Activated naive CD8-positive, alpha-beta T cell treated with anti-CD3 and anti-CD28 coated beads, Interleukin-2, amount 50 U/mL, for 24 hours (primary cell): ENCODE measurements around the gene SNX1.
"Not testable (repeated sequence)": the region's sequence is repeated elsewhere in the genome, so short reads cannot be mapped to it uniquely, and the experiment has no call there.

Experiments
- ATAC-seq: fragments of 150-1000 bp; cut with Tn5 transposase; one replicate; pipeline ENCODE4 v1.10.0; 2021
- DNase-seq: peaks from one replicate; pipeline ENCODE4 v3.0.0; 2021
- H3K27ac Mint-ChIP-seq: one replicate; pipeline ENCODE4 v1.8.0; 2021; ENCODE audit warnings: mild to moderate bottlenecking, mixed read lengths
- H3K27me3 Mint-ChIP-seq: one replicate; pipeline ENCODE4 v1.8.0; 2021; ENCODE audit warnings: mixed read lengths
- H3K36me3 Mint-ChIP-seq: one replicate; pipeline ENCODE4 v1.8.0; 2021; ENCODE audit warnings: low read depth, mixed read lengths
- H3K4me1 Mint-ChIP-seq: one replicate; pipeline ENCODE4 v1.8.0; 2021; ENCODE audit warnings: mixed read lengths
- H3K4me3 Mint-ChIP-seq: one replicate; pipeline ENCODE4 v1.8.0; 2021; ENCODE audit warnings: mild to moderate bottlenecking, moderate library complexity, mixed read lengths
- H3K9me3 Mint-ChIP-seq: one replicate; pipeline ENCODE4 v1.8.0; 2021; ENCODE audit warnings: mixed read lengths

The SNX1 gene

DNA sequence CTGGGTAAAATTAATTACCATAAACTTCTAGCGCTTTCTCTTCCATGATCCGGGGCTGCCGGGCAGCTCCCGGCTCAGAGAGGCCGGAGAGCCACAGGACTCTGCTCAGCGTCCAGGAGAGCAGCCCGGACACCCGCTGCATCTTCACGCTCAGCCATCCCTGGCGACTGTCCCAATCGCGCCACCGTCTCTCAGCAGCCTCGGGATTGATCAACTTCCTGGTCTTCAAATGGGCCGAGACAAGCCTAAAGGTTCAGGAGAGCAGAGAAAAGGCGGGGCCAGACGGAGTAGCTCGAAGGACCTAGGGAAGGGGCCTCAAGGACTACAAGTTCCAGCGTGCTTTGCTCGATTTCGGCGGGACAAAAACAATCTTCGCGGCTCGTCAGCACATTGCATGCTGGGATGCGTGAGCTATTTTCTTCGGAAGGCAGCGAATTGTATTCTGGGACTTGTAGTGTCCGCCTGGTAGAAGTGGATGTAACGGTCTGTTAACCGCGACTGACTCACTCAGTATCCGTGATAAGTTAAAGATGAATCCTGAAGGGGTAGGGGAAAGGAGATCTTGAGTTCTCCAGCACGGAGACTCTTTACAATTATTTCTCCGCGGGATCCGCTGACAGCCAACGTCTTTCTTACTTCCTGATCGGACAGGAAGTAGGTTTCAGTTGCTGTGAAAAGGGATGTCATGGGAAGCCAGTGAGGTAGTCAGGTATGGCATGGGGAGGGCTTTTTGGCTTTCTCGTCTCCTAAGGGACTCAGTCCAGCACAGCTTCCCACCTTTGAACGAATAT, 2.0 kb upstream of the SNX1 start, which contains the start of gene CIAO2A:
TSS of gene CIAO2A (minus strand) at position 212 of the 791 bp plus-strand sequence. CDS start at position 142, 70 bp downstream.
- H3K4me1 Mint-ChIP-seq: peaks cover 80% of the 10 kb centered on the region
- H3K36me3 Mint-ChIP-seq: peaks cover 20% of the 10 kb centered on the region
- peak within 1 kb of the TSS; percentile 96 for H3K27ac Mint-ChIP-seq
- no peaks in the 10 kb centered on the region for H3K9me3 Mint-ChIP-seq
- peak; percentile 91 for ATAC-seq
- H3K4me3 Mint-ChIP-seq: peak within 1 kb of the TSS; percentile 100
- no peaks in the 10 kb centered on the region for H3K27me3 Mint-ChIP-seq
- peak; percentile 92 for DNase-seq

DNA sequence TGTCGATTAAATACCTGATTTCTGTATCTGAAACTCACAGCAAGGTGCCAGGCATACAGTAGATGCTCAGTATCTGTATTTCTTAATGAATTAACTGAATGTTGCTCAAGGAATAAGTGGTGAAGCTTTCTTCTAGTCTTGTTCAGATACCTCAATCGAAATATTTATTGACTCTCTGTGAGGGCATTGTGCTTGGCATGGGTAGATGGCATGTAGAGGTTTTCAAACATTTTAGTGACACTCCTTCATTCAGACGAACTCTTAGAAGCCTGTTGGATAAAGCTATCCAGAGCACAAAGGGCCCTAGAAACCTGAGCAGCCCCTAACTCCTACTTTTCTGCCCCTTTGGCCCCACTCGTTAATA, 369 bp upstream of the SNX1 start:
- Mint-ChIP-seq H3K4me3 (peak overlapping the region; percentile 100), H3K4me1 (peaks cover 75% of the 10 kb centered on the region)
- ATAC-seq: no peak

DNA sequence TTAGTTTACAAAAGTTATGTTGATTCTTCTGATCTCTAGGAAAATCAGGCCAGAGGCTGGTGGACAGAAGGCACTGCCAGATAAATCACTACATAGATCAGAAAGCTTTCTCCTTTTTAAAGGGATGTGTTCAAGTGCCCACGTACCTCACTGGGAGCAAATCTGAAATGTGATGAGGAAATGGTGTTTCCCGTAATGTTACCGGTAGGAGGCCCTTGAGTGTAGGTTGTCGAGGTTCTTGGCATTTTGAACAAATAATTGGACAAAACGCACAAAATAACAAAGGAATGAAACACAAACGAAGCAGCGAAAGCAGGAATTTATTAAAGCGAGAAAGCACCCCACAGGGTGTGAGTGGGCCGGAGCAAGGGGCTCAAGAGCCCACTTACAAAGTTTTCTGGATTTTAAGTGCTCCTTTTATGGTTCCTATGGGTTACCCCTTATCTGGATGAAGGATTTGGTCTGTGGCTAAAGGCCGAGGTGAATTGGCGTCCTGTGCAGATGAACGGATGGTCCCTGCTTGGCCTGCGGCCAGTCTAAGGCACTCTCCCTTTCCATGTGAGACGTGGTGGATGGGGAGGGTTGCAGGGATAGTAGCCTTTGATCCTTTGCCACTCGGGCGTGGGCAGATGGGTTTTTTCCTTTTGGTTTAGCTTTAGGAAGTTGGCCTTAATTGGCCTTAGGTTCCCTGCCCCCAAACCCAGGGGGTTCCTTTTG, 1.0 kb downstream of the SNX1 start:
- Mint-ChIP-seq H3K27ac (peak overlapping the region; percentile 96), H3K4me3 (peak overlapping the region; percentile 100), H3K36me3 (peaks cover 11% of the 10 kb centered on the region), H3K4me1 (peaks cover 78% of the 10 kb centered on the region), H3K9me3 (no peaks in the 10 kb centered on the region), H3K27me3 (no peaks in the 10 kb centered on the region)
- ATAC-seq (no peak), DNase-seq (no peak)

More for the DNA sequence above, 369 bp upstream of the SNX1 start:
- no peak for DNase-seq
- H3K27me3 Mint-ChIP-seq: no peaks in the 10 kb centered on the region
- peak overlapping the region; percentile 96 for H3K27ac Mint-ChIP-seq
- peaks cover 15% of the 10 kb centered on the region for H3K36me3 Mint-ChIP-seq
- H3K9me3 Mint-ChIP-seq: no peaks in the 10 kb centered on the region

GRCh38 chr15:64099379-64099778, 3.6 kb downstream of the SNX1 start:
- peaks cover 7% of the 10 kb centered on the region for H3K36me3 Mint-ChIP-seq
- H3K27ac Mint-ChIP-seq: no peak overlapping the region

DNA sequence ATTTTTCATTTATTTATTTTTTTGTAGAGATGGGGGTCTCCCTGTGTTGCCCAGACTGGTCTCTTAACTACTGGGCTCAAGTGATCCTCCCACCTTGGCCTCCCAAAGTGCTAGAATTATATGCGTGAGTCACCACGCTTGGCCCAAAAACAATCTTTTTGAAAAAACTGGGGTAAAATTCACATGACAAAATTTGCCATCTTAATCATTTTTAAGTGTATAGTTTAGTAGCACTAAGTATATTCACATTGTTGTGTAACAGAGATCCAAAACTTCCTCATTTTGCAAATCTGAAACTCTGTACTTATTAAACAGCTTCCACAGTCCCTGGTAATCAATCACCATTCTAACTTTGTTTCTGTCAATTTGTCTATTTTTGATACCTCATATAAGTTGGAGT, 5.2 kb downstream of the SNX1 start:
- Mint-ChIP-seq H3K27me3 (no peaks in the 10 kb centered on the region), H3K27ac (no peak overlapping the region), H3K9me3 (no peaks in the 10 kb centered on the region), H3K4me3 (no peak overlapping the region), H3K36me3 (peaks cover 7% of the 10 kb centered on the region), H3K4me1 (peaks cover 55% of the 10 kb centered on the region)
- ATAC-seq: no peak
- no peak for DNase-seq

More at GRCh38 chr15:64099379-64099778, 3.6 kb downstream of the SNX1 start:
- no peaks in the 10 kb centered on the region for H3K27me3 Mint-ChIP-seq
- DNase-seq: no peak
- no peaks in the 10 kb centered on the region for H3K9me3 Mint-ChIP-seq
- no peak for ATAC-seq
- H3K4me3 Mint-ChIP-seq: no peak overlapping the region
- H3K4me1 Mint-ChIP-seq: peaks cover 67% of the 10 kb centered on the region

- Mint-ChIP-seq H3K27ac (no peak overlapping the region), H3K36me3 (peaks cover 7% of the 10 kb centered on the region), H3K4me3 (no peak overlapping the region), H3K9me3 (no peaks in the 10 kb centered on the region), H3K4me1 (peaks cover 47% of the 10 kb centered on the region), H3K27me3 (no peaks in the 10 kb centered on the region)
- no peak for DNase-seq
- no peak for ATAC-seq
Measured at GRCh38 chr15:64102497-64102896, 6.7 kb downstream of the SNX1 start.

- Mint-ChIP-seq H3K27me3 (no peaks in the 10 kb centered on the region), H3K4me1 (peaks cover 39% of the 10 kb centered on the region), H3K4me3 (no peak overlapping the region), H3K9me3 (no peaks in the 10 kb centered on the region), H3K36me3 (peaks cover 5% of the 10 kb centered on the region), H3K27ac (no peak overlapping the region)
- ATAC-seq: no peak
- no peak for DNase-seq
Measured at GRCh38 chr15:64105113-64105704, 9.4 kb downstream of the SNX1 start.

DNA sequence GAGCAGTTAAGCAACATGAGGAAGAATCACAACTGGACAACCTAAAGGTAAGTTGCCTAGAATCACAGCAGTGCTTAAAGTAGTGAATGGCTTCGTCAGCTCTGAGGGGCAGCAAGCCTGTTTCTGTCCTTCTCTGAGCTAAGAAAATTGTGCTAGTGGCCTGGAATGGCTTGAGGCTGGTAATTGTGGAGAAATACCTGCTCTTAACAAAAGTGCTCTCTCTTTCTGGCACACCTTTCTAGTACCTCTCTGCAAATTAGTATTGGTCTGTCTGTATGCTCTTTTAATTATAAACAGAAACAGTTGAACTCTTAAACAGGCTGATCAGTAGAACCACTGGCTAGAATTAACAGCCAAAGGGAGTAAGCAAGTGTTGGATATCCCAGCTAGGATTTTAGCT, 11.6 kb downstream of the SNX1 start:
- Mint-ChIP-seq H3K4me1 (peaks cover 45% of the 10 kb centered on the region), H3K4me3 (no peak overlapping the region), H3K27ac (no peak overlapping the region), H3K27me3 (no peaks in the 10 kb centered on the region), H3K36me3 (peaks cover 4% of the 10 kb centered on the region), H3K9me3 (no peaks in the 10 kb centered on the region)
- ATAC-seq (no peak), DNase-seq (no peak)

DNA sequence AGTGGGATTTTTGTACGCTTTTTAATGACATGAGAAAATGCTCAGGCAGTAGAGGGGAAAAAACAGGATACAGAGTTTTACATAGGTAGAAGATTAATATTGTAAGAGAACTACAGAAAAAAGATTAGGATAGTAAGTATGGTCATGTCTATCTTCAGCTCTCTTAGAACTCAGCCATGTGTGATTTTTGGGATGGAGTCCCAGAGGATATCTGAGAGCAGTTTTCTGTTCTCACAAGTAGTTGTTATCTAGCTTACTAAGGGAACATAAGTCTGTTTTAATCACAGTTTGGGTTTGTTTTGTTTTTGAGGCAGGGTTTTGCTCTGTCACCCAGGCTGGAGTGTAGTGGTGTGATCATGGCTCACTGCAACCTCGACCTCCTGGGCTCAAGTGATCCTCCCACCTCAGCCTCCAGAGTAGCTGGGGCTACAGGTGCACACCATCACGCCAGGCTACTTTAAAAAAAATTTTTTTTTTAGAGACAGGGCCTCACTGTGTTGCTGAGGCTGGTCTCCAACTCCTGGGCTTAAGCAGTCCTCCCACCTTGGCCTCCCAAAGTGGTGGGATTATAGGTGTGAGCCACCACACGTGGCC, 14.4 kb downstream of the SNX1 start:
- not testable (repeated sequence) for DNase-seq, H3K27me3 Mint-ChIP-seq, ATAC-seq, H3K9me3 Mint-ChIP-seq, H3K27ac Mint-ChIP-seq, H3K4me3 Mint-ChIP-seq
- peaks cover 39% of the 10 kb centered on the region for H3K4me1 Mint-ChIP-seq
- peaks cover 18% of the 10 kb centered on the region for H3K36me3 Mint-ChIP-seq

- Mint-ChIP-seq H3K27me3 (no peaks in the 10 kb centered on the region), H3K36me3 (peaks cover 20% of the 10 kb centered on the region), H3K4me1 (peaks cover 36% of the 10 kb centered on the region), H3K27ac (peak overlapping the region; percentile 28), H3K4me3 (no peak overlapping the region), H3K9me3 (no peaks in the 10 kb centered on the region)
- ATAC-seq: peak; percentile 54
- no peak for DNase-seq
Measured at GRCh38 chr15:64110950-64111678, 15.3 kb downstream of the SNX1 start.

DNA sequence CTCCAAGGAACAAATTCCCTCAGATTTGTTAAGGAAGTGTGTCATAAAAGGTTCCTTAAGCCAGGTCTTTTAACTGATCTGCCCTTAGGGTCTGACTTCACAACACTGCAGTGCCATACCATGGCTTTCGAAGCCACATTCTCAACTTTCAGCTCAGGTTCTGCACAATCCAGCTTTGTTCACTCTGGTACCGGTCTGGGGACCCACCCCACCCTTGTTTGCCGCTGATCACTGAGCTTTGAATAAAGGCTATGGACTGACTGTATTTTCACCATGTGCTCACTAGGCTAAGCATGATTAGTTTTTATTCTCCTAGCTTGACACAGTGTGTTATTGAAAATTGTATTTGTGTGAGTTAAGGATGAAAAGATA, 15.9 kb downstream of the SNX1 start:
- no peaks in the 10 kb centered on the region for H3K9me3 Mint-ChIP-seq
- DNase-seq (no peak), ATAC-seq (no peak)
- H3K36me3 Mint-ChIP-seq: peaks cover 23% of the 10 kb centered on the region
- no peaks in the 10 kb centered on the region for H3K27me3 Mint-ChIP-seq
- no peak overlapping the region for H3K4me3 Mint-ChIP-seq
- H3K4me1 Mint-ChIP-seq: peaks cover 36% of the 10 kb centered on the region
- H3K27ac Mint-ChIP-seq: no peak overlapping the region

- Mint-ChIP-seq H3K4me1 (peaks cover 33% of the 10 kb centered on the region), H3K9me3 (no peaks in the 10 kb centered on the region), H3K27ac (peak overlapping the region; percentile 57), H3K4me3 (no peak overlapping the region), H3K27me3 (no peaks in the 10 kb centered on the region), H3K36me3 (peaks cover 24% of the 10 kb centered on the region)
- no peak for ATAC-seq
- DNase-seq: no peak
Measured at GRCh38 chr15:64112073-64112772, 16.4 kb downstream of the SNX1 start.

DNA sequence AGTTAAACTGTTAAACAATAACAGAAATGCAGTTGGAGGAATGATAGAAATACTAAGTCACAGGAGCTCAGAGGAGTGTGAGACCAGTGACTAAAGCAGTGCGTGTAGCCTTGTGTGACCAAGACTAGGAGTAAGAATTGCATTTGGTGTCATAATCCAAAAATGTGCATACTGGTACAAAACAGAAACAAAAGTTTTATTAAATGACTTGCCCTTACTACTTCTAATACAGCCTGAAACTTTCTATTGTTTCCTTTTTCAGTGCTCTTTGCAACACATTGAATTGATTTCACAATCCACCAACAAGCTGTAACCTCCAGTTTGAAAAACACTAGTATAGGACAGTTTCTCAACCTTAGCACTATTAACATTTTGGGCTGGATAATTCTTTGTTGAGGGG, 17.1 kb downstream of the SNX1 start:
- Mint-ChIP-seq H3K4me1 (peaks cover 33% of the 10 kb centered on the region), H3K36me3 (peaks cover 27% of the 10 kb centered on the region)
- ATAC-seq: peak; percentile 52

More for the DNA sequence above, 17.1 kb downstream of the SNX1 start:
- H3K9me3 Mint-ChIP-seq: no peaks in the 10 kb centered on the region
- no peak for DNase-seq
- H3K27ac Mint-ChIP-seq: peak overlapping the region; percentile 19
- H3K27me3 Mint-ChIP-seq: no peaks in the 10 kb centered on the region
- H3K4me3 Mint-ChIP-seq: no peak overlapping the region
